Esophagus muscularis mucosa (tissue), 4 donors: ENCODE measurements around the gene GSTO1. TPM values are rescaled to one million over a fixed set of nuclear protein-coding genes. Genes with fewer than 3 reads are reported as not detected.

Experiments
- DNase-seq: peaks from one replicate; pipeline ENCODE4 v3.0.0-alpha.2; 2017; ENCODE audit errors: extremely low spot score
- H3K27ac ChIP-seq, 4 donors: fragments of 200-600 bp; sonication (generic); replicated peaks in 1 of 4; 1 replicate in 3 of 4; 2 replicates in 1 of 4; pipeline ENCODE4 v1.5.1; 2016 to 2019; ENCODE audit warnings: mild to moderate bottlenecking in 1 of 4
- H3K27me3 ChIP-seq, 4 donors: fragments of 200-600 bp; sonication (generic); one replicate each; pipeline versions ENCODE4 v1.5.1 to v1.6.0; 2016 to 2019
- H3K36me3 ChIP-seq, 4 donors: fragments of 200-600 bp; sonication (generic); one replicate each; pipeline ENCODE4 v1.5.1; 2016 to 2019
- H3K4me1 ChIP-seq, 4 donors: fragments of 200-600 bp; sonication (generic); one replicate each; pipeline ENCODE4 v1.5.1; 2016 to 2019
- H3K4me3 ChIP-seq, 4 donors: fragments of 200-600 bp; sonication (generic); 1 replicate in 2 of 4; 2 replicates in 2 of 4; pipeline ENCODE4 v1.5.1; 2016 to 2019; ENCODE audit warnings: mild to moderate bottlenecking in 4 of 4, moderate library complexity in 1 of 4
- H3K9me3 ChIP-seq, 4 donors: fragments of 200-600 bp; sonication (generic); 1 replicate in 3 of 4; 2 replicates in 1 of 4; pipeline ENCODE4 v1.5.1; 2016 to 2019
- EP300 ChIP-seq: sonication (generic); formaldehyde crosslinking; IDR thresholded peaks from one replicate; pipeline ENCODE4 v1.6.1; 2017; ENCODE audit warnings: antibody characterized with exemption
- POLR2A ChIP-seq: fragments of 450-650 bp; IDR thresholded peaks from one replicate; pipeline ENCODE4 v1.6.1; 2017; ENCODE audit warnings: antibody characterized with exemption, moderate library complexity, mild to moderate bottlenecking, low read depth
- POLR2AphosphoS5 ChIP-seq, 2 donors: sonication (generic); formaldehyde crosslinking; IDR thresholded peaks; one replicate each; pipeline ENCODE4 v1.6.1; 2017; ENCODE audit warnings: antibody characterized with exemption in 2 of 2
- WGBS: methylation state at CpG from one replicate; pipeline ENCODE4 v1.1.5; 2018; 5-methylcytosine and 5-hydroxymethylcytosine counted together
- intact Hi-C: fragments of 100-400 bp; cut with DNase I; formaldehyde crosslinking; loops from one replicate; pipeline ENCODE4 v1.15.1; 2023
- total RNA-seq, 4 donors: library from RNA; depleted of rRNA; stranded (reverse); fragments of >200 nt; gene quantifications; one replicate each; pipeline versions ENCODE4 v1.1.0 to v1.2.1, GENCODE V29; 2016
- TF ChIP-seq, protein P1 (sequence below), 3 experiments: fragments of 200-600 bp in 2 of 3; fragments of 450-650 bp in 1 of 3; sonication (generic) in 2 of 3; IDR thresholded peaks; one replicate each; pipeline ENCODE4 v1.5.1; 2017 to 2019; ENCODE audit warnings: antibody characterized with exemption in 3 of 3, mild to moderate bottlenecking in 2 of 3, moderate library complexity in 1 of 3

GSTO1 gene
- total RNA-seq, 4 donors from 2014 or later: 123 to 172 (median 152) TPM

DNA sequence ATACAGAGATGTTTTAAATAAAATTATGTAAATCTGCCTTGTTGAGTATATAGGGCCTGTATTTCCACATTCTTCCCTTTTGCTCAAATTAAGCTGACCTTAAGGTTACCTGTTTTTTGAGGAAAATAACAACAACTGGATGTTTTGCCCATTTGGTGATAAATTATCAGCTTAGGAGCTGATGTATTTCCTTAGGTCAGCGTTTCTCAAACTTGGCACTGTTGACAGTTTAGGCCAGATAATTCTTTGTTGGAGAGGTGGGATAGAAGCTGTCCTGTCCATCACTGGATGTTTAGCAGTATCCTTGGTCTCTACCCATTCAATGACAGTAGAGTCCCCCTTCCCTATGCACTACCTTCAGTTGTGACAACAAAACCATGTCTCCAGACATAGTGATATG lies 21.5 kb downstream of the GSTO1 start:
- Histone ChIP-seq H3K9me3 (no peaks in the 10 kb centered on the region), H3K4me1 (peaks cover 6 to 9% (median 8%) of the 10 kb centered on the region in 4 donors), H3K36me3 (no peaks in the 10 kb centered on the region), H3K27me3 (peaks cover 0 to 18% (median 8%) of the 10 kb centered on the region in 4 donors), H3K4me3 (no peak overlapping the region), H3K27ac (no peak overlapping the region)
- TF ChIP-seq, protein P1, sequence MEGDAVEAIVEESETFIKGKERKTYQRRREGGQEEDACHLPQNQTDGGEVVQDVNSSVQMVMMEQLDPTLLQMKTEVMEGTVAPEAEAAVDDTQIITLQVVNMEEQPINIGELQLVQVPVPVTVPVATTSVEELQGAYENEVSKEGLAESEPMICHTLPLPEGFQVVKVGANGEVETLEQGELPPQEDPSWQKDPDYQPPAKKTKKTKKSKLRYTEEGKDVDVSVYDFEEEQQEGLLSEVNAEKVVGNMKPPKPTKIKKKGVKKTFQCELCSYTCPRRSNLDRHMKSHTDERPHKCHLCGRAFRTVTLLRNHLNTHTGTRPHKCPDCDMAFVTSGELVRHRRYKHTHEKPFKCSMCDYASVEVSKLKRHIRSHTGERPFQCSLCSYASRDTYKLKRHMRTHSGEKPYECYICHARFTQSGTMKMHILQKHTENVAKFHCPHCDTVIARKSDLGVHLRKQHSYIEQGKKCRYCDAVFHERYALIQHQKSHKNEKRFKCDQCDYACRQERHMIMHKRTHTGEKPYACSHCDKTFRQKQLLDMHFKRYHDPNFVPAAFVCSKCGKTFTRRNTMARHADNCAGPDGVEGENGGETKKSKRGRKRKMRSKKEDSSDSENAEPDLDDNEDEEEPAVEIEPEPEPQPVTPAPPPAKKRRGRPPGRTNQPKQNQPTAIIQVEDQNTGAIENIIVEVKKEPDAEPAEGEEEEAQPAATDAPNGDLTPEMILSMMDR (IDR thresholded peaks at IDR 0.05): no peak
- TF ChIP-seq EP300: no peak
- TF ChIP-seq POLR2A: no peak
- intact Hi-C loops: no loop called here
- DNase-seq: no peak
- WGBS: 67% methylated on average over 1 of the region's 1 CpG

DNA sequence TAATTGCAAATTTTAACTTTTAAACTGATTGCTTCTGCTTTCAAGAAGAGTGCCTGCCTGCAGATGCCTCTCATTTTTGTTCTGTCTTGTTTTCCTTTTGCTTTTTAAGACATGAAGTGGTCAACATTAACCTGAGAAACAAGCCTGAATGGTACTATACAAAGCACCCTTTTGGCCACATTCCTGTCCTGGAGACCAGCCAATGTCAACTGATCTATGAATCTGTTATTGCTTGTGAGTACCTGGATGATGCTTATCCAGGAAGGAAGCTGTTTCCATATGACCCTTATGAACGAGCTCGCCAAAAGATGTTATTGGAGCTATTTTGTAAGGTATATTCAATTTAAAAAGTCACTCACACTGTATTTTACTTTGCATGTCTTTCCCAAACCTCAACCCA lies 23.1 kb downstream of the GSTO1 start:
- peaks cover 0 to 18% (median 8%) of the 10 kb centered on the region in 4 donors for H3K27me3 ChIP-seq
- peaks cover 6 to 9% (median 8%) of the 10 kb centered on the region in 4 donors for H3K4me1 ChIP-seq
- H3K27ac ChIP-seq: no peak overlapping the region
- no peak for TF ChIP-seq POLR2AphosphoS5 (IDR thresholded peaks at IDR 0.05)
- TF ChIP-seq EP300: no peak
- TF ChIP-seq POLR2A: no peak
- TF ChIP-seq, protein P1 (IDR thresholded peaks at IDR 0.05): no peak
- H3K4me3 ChIP-seq: no peak overlapping the region
- H3K9me3 ChIP-seq: no peaks in the 10 kb centered on the region
- no peaks in the 10 kb centered on the region for H3K36me3 ChIP-seq
- DNase-seq: no peak
- intact Hi-C loops: no loop called here
- WGBS: 67% methylated on average over 2 of the region's 2 CpGs

DNA sequence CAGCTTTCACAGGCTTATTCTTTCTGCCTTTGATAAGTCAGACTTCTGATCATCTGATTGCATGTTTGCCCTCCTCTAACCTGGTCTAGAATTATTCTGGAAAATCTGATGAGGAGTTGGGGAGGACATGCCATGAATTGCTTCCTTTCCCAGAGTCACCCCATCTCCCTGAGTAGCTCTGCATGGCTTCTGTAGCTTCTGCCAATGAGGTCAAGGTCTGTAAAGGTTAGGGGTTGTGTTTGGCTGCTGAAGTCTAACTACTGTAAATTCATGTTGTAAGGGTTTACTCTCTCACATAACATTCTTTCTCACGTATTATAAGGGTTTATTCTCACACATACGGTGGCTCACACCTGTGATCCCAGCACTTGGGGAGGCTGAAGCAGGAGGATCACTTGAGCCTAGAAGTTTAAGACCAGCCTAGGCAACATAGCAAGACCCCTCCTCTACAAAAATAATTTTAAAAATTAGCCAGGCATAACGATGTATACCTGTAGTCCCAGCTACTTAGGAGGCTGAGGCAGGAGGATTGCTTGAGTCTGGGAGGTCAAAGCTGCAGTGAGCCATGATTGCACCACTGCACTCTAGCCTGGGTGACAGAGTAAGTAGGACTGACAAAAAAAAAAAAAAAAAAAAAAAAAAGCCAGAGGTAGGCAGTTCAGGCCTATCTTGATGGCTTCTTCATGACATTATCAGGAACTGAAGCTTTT lies 25.0 kb downstream of the GSTO1 start:
- Histone ChIP-seq H3K27ac (no peak overlapping the region), H3K27me3 (peaks cover 0 to 12% (median 7%) of the 10 kb centered on the region in 4 donors), H3K4me1 (peaks cover 3 to 6% (median 5%) of the 10 kb centered on the region in 4 donors), H3K9me3 (no peaks in the 10 kb centered on the region), H3K36me3 (no peaks in the 10 kb centered on the region), H3K4me3 (no peak overlapping the region)
- intact Hi-C loops: no loop called here
- DNase-seq: no peak
- TF ChIP-seq, protein P1 (IDR thresholded peaks at IDR 0.05): no peak
- TF ChIP-seq POLR2AphosphoS5 (IDR thresholded peaks at IDR 0.05) (no peak), EP300 (no peak), POLR2A (no peak)
- 83% methylated on average over 3 of the region's 3 CpGs for WGBS

DNA sequence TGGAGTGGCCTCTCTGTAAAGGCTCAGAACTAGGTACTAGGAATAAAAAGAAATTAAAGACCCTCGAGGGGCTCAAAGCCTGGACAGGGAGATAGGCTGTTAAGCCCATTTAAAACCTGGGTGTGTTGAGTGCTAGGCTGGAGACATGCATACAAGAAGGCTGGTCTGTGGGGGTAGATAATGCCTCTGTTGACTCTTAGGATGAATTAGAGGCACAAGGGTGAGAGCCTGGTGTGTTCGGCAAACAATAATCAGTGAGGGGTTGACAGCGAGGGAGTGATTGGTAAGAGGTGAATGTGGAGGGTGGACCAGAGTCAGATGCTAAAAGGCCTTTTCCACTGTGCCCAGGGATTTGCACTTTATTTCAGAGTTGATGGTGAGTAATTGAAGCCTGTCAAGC lies 27.0 kb downstream of the GSTO1 start:
- Histone ChIP-seq H3K4me1 (no peaks in the 10 kb centered on the region), H3K9me3 (no peaks in the 10 kb centered on the region), H3K36me3 (no peaks in the 10 kb centered on the region), H3K27me3 (no peaks in the 10 kb centered on the region), H3K4me3 (no peak overlapping the region), H3K27ac (no peak overlapping the region)
- no peak for DNase-seq
- 85% methylated on average over 3 of the region's 3 CpGs for WGBS
- TF ChIP-seq, protein P1 (IDR thresholded peaks at IDR 0.05): no peak
- TF ChIP-seq EP300 (no peak), POLR2A (no peak), POLR2AphosphoS5 (IDR thresholded peaks at IDR 0.05) (no peak)
- intact Hi-C loops: no loop called here

DNA sequence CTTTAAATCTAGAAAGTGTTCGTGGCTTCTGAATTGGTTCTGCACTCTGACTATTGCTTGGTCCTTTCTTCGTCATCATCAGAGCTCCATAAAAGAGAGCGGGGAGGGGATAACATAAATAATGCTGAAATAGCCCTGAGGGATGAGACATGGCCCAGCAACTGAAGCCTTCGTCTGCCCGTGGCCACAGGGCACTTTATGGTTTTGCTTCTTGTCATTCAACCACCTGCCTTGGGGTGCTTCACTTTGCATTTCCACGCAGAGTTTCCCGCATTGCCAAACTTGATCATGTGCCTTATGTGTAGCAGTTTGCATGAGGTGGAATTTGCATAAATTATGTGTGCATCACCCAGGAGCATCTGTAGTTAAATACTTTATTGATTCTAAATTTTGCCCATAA lies 30.2 kb downstream of the GSTO1 start:
- 85% methylated on average over 7 of the region's 7 CpGs for WGBS

More for the DNA sequence above, 30.2 kb downstream of the GSTO1 start:
- TF ChIP-seq POLR2AphosphoS5 (IDR thresholded peaks at IDR 0.05) (no peak), EP300 (no peak), POLR2A (no peak)
- TF ChIP-seq, protein P1 (IDR thresholded peaks at IDR 0.05): no peak
- Histone ChIP-seq H3K4me3 (no peak overlapping the region), H3K4me1 (no peaks in the 10 kb centered on the region), H3K27ac (no peak overlapping the region), H3K36me3 (no peaks in the 10 kb centered on the region), H3K9me3 (no peaks in the 10 kb centered on the region), H3K27me3 (no peaks in the 10 kb centered on the region)
- DNase-seq: no peak
- intact Hi-C loops: no loop called here
